Erythroblast (primary cell): ENCODE data around the gene ROBO4.

ENCODE experiments used
- GATA1 ChIP-seq: IDR thresholded peaks from 2 replicates; pipeline ENCODE4 v1.6.1; 2011; ENCODE audit warnings: low read depth, mild to moderate bottlenecking, control low read depth, low read length, moderate library complexity
- POLR2A ChIP-seq: IDR thresholded peaks from 2 replicates; pipeline ENCODE4 v1.6.1; 2011; ENCODE audit warnings: mild to moderate bottlenecking, low read length

DNA sequence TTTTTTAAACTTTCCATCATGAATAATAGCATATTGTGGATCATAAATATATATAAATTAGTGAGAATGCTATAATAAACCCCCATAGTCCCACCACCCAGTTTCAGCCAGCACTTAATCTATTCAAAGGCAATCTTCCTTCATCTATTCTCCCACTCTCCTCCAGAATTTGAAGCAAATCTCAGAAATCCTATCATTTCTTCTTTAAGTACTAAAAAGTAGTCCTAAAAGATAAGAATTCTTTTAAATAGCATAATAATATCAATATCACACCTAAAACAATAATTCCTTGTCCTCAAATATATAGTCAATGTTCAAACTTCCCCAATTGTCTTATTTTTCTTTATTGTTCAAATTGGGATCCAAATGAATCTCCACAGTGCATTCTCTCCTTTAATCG, 57.0 kb downstream of the ROBO4 start:
- TF ChIP-seq POLR2A (no peak), GATA1 (no peak)
